ENCODE measurements around the gene ALG14. TPM values are rescaled to one million over a fixed set of nuclear protein-coding genes. Genes with fewer than 3 reads are reported as not detected.
A peak's percentile ranks its signal among the peaks of the same experiment; 100 is the strongest.

The ALG14 gene
- total and polyA plus RNA-seq, 2 donors from 2014 or later, result 8.6 to 11.3 TPM

GRCh38 chr1:95006681-95007080, 66.1 kb downstream of the ALG14 start:
- no peak overlapping the region for H3K27ac ChIP-seq (ENCODE audit: low read depth in 2 of 2, low read length in 2 of 2)
- H3K9ac ChIP-seq (ENCODE audit: low read length in 3 of 3), result no peak overlapping the region
- H3K9me3 ChIP-seq (ENCODE audit: control insufficient read depth in 2 of 3, insufficient read depth in 1 of 3, low read length in 3 of 3), result no peaks in the 10 kb centered on the region
- no peak overlapping the region for H3K4me3 ChIP-seq (ENCODE audit: low read length in 3 of 3)
- H3K4me1 ChIP-seq (ENCODE audit: control insufficient read depth in 2 of 3, insufficient read depth in 2 of 3, low read depth in 1 of 3, low read length in 3 of 3), result peaks cover 0 to 14% (median 5%) of the 10 kb centered on the region in 3 donors
- intact Hi-C loops (cut with DNase I), result no loop called here
- FAIRE-seq (no peak), DNase-seq (peak in 1 of 5 donors; percentile 66)
- TF ChIP-seq CTCF (IDR thresholded peaks at IDR 0.05; ENCODE audit: borderline replicate concordance, extremely low read depth, insufficient read depth), result no peak
- H3K27me3 ChIP-seq (ENCODE audit: control insufficient read depth, insufficient read depth, low read length), result no peaks in the 10 kb centered on the region
- H3K36me3 ChIP-seq (ENCODE audit: control insufficient read depth in 2 of 3, insufficient read depth in 3 of 3, low read length in 3 of 3), result no peaks in the 10 kb centered on the region

GRCh38 chr1:95005584-95005983, 67.2 kb downstream of the ALG14 start:
- intact Hi-C loops (cut with DNase I), result no loop called here
- Histone ChIP-seq H3K4me3 (ENCODE audit: low read length in 3 of 3) (no peak overlapping the region), H3K9me3 (ENCODE audit: control insufficient read depth in 2 of 3, insufficient read depth in 1 of 3, low read length in 3 of 3) (no peaks in the 10 kb centered on the region), H3K27me3 (ENCODE audit: control insufficient read depth, insufficient read depth, low read length) (no peaks in the 10 kb centered on the region), H3K9ac (ENCODE audit: low read length in 3 of 3) (no peak overlapping the region), H3K27ac (ENCODE audit: low read depth in 2 of 2, low read length in 2 of 2) (no peak overlapping the region), H3K4me1 (ENCODE audit: control insufficient read depth in 2 of 3, insufficient read depth in 2 of 3, low read depth in 1 of 3, low read length in 3 of 3) (peaks cover 0 to 14% (median 5%) of the 10 kb centered on the region in 3 donors), H3K36me3 (ENCODE audit: control insufficient read depth in 2 of 3, insufficient read depth in 3 of 3, low read length in 3 of 3) (no peaks in the 10 kb centered on the region)
- FAIRE-seq (no peak), DNase-seq (no peak)
- no peak for TF ChIP-seq CTCF (IDR thresholded peaks at IDR 0.05; ENCODE audit: borderline replicate concordance, extremely low read depth, insufficient read depth)

- Histone ChIP-seq H3K4me3 (ENCODE audit: low read length in 3 of 3) (no peak overlapping the region), H3K36me3 (ENCODE audit: control insufficient read depth in 2 of 3, insufficient read depth in 3 of 3, low read length in 3 of 3) (no peaks in the 10 kb centered on the region), H3K27ac (ENCODE audit: low read depth in 2 of 2, low read length in 2 of 2) (peak overlapping the region in 1 of 2 donors; percentile 84), H3K9me3 (ENCODE audit: control insufficient read depth in 2 of 3, insufficient read depth in 1 of 3, low read length in 3 of 3) (no peaks in the 10 kb centered on the region), H3K27me3 (ENCODE audit: control insufficient read depth, insufficient read depth, low read length) (no peaks in the 10 kb centered on the region), H3K4me1 (ENCODE audit: control insufficient read depth in 2 of 3, insufficient read depth in 2 of 3, low read depth in 1 of 3, low read length in 3 of 3) (peaks cover 0 to 14% (median 5%) of the 10 kb centered on the region in 3 donors), H3K9ac (ENCODE audit: low read length in 3 of 3) (no peak overlapping the region)
- DNase-seq (no peak), FAIRE-seq (no peak)
- intact Hi-C loops (cut with DNase I), result no loop called here
- TF ChIP-seq CTCF (IDR thresholded peaks at IDR 0.05; ENCODE audit: borderline replicate concordance, extremely low read depth, insufficient read depth), result no peak
Measured at GRCh38 chr1:95004013-95004412, 68.7 kb downstream of the ALG14 start.

GRCh38 chr1:95003433-95003738, 69.4 kb downstream of the ALG14 start:
- no peak for TF ChIP-seq CTCF (IDR thresholded peaks at IDR 0.05; ENCODE audit: borderline replicate concordance, extremely low read depth, insufficient read depth)
- no peak for DNase-seq
- Histone ChIP-seq H3K27me3 (ENCODE audit: control insufficient read depth, insufficient read depth, low read length) (no peaks in the 10 kb centered on the region), H3K4me3 (ENCODE audit: low read length in 3 of 3) (no peak overlapping the region), H3K27ac (ENCODE audit: low read depth in 2 of 2, low read length in 2 of 2) (peak overlapping the region; percentile 29 to 84), H3K9me3 (ENCODE audit: control insufficient read depth in 2 of 3, insufficient read depth in 1 of 3, low read length in 3 of 3) (no peaks in the 10 kb centered on the region), H3K4me1 (ENCODE audit: control insufficient read depth in 2 of 3, insufficient read depth in 2 of 3, low read depth in 1 of 3, low read length in 3 of 3) (peaks cover 0 to 14% (median 5%) of the 10 kb centered on the region in 3 donors), H3K9ac (ENCODE audit: low read length in 3 of 3) (no peak overlapping the region), H3K36me3 (ENCODE audit: control insufficient read depth in 2 of 3, insufficient read depth in 3 of 3, low read length in 3 of 3) (no peaks in the 10 kb centered on the region)
- intact Hi-C loops (cut with DNase I), result no loop called here
- FAIRE-seq, result no peak

Data from kidney (tissue), 14 donors.